ENCODE results near the gene SMC3.
"Not testable (repeated sequence)": the region's sequence is repeated elsewhere in the genome, so short reads cannot be mapped to it uniquely, and the experiment has no call there.

Gene SMC3

GRCh38 chr10:110567201-110568054 lies at the start of gene SMC3:
Gene SMC3 (plus strand): TSS chr10:110567695. CDS start chr10:110567817, 122 bp downstream.
- peak; percentile 84 to 94 for DNase-seq

- DNase-seq: no peak
Measured at GRCh38 chr10:110522365-110522988, 45.0 kb upstream of the SMC3 start.

GRCh38 chr10:110523736-110524135 lies 43.8 kb upstream of the SMC3 start:
- no peak for DNase-seq

GRCh38 chr10:110524179-110524858 lies 43.2 kb upstream of the SMC3 start:
- DNase-seq: no peak

GRCh38 chr10:110524859-110525232 lies 42.6 kb upstream of the SMC3 start:
- no peak for DNase-seq

GRCh38 chr10:110525349-110526260 lies 41.9 kb upstream of the SMC3 start:
- peak; percentile 63 to 87 for DNase-seq

GRCh38 chr10:110527731-110528171 lies 39.7 kb upstream of the SMC3 start:
- DNase-seq: peak in 1 of 2 donors; percentile 80

GRCh38 chr10:110528224-110528996 lies 39.1 kb upstream of the SMC3 start:
- no peak for DNase-seq

- not testable (repeated sequence) for DNase-seq
Measured at GRCh38 chr10:110528997-110529524, 38.4 kb upstream of the SMC3 start.

- no peak for DNase-seq
Measured at GRCh38 chr10:110529596-110530011, 37.9 kb upstream of the SMC3 start.

- DNase-seq: no peak
Measured at GRCh38 chr10:110530131-110530831, 37.2 kb upstream of the SMC3 start.

- no peak for DNase-seq
Measured at GRCh38 chr10:110531687-110532086, 35.8 kb upstream of the SMC3 start.

GRCh38 chr10:110532628-110533027 lies 34.9 kb upstream of the SMC3 start:
- not testable (repeated sequence) for DNase-seq

- DNase-seq: peak; percentile 75 to 91
Measured at GRCh38 chr10:110533149-110533548, 34.3 kb upstream of the SMC3 start.

- DNase-seq: no peak
Measured at GRCh38 chr10:110534571-110534970, 32.9 kb upstream of the SMC3 start.

- peak; percentile 95 to 100 for DNase-seq
Measured at GRCh38 chr10:110535958-110536891, 31.3 kb upstream of the SMC3 start.

- DNase-seq: peak; percentile 66 to 88
Measured at GRCh38 chr10:110539091-110539490, 28.4 kb upstream of the SMC3 start.

GRCh38 chr10:110540031-110540430 lies 27.5 kb upstream of the SMC3 start:
- DNase-seq: peak in 1 of 2 donors; percentile 69

- peak; percentile 80 to 98 for DNase-seq
Measured at GRCh38 chr10:110544958-110545537, 22.4 kb upstream of the SMC3 start.
